Keratinocyte (primary cell): Measurements from ENCODE around the gene STX16. TPM values are rescaled to one million over a fixed set of nuclear protein-coding genes. Genes with fewer than 3 reads are reported as not detected.

Experiments
- DNase-seq: peaks from one replicate; pipeline ENCODE4 v3.0.0-alpha.2; 2011; ENCODE audit warnings: low read depth, missing footprints, low spot score
- FAIRE-seq: peaks from 2 replicates; lab custom pipeline; 2011; peaks lifted over from hg19 to GRCh38; lab: Jason Lieb, UNC
- H2AFZ ChIP-seq: 2 replicates; pipeline ENCODE4 v1.6.0; 2012; ENCODE audit warnings: low read length, control low read depth, inconsistent platforms; ENCODE audit not compliant: control insufficient read depth
- H3K27ac ChIP-seq: 2 replicates; pipeline ENCODE4 v1.5.1; 2011; ENCODE audit warnings: low read length; ENCODE audit not compliant: control insufficient read depth, insufficient read depth
- H3K27me3 ChIP-seq: 3 replicates; pipeline ENCODE4 v1.6.0; 2011; ENCODE audit warnings: low read length; ENCODE audit not compliant: control insufficient read depth, insufficient read depth; ENCODE audit errors: extremely low read depth
- H3K36me3 ChIP-seq, 2 experiments: 2 replicates in 1 of 2; 3 replicates in 1 of 2; pipeline ENCODE4 v1.5.1; 2011; ENCODE audit warnings: low read length in 2 of 2, mild to moderate bottlenecking in 1 of 2; ENCODE audit not compliant: control insufficient read depth in 2 of 2, insufficient read depth in 2 of 2; ENCODE audit errors: extremely low read depth in 1 of 2
- H3K4me1 ChIP-seq: 3 replicates; pipeline ENCODE4 v1.5.1; 2011; ENCODE audit warnings: low read length; ENCODE audit not compliant: control insufficient read depth, insufficient read depth; ENCODE audit errors: extremely low read depth
- H3K4me2 ChIP-seq: 3 replicates; pipeline ENCODE4 v1.6.0; 2011; ENCODE audit warnings: low read depth, low read length; ENCODE audit not compliant: control insufficient read depth, insufficient read depth; ENCODE audit errors: extremely low read depth
- H3K4me3 ChIP-seq, 3 experiments: fragments of 200-600 bp in 1 of 3; sonication (generic) in 1 of 3; 2 replicates in 2 of 3; 3 replicates in 1 of 3; pipeline ENCODE4 v1.5.1; 2011 to 2016; ENCODE audit warnings: low read length in 3 of 3, mild to moderate bottlenecking in 3 of 3, control low read depth in 2 of 3, inconsistent platforms in 1 of 3, low read depth in 1 of 3, mixed read lengths in 1 of 3, mixed run types in 1 of 3, moderate library complexity in 1 of 3; ENCODE audit not compliant: control insufficient read depth in 2 of 3, insufficient read depth in 2 of 3; ENCODE audit errors: extremely low read depth in 1 of 3
- H3K79me2 ChIP-seq: 2 replicates; pipeline ENCODE4 v1.6.0; 2012; ENCODE audit warnings: low read length; ENCODE audit not compliant: control insufficient read depth, insufficient read depth
- H3K9ac ChIP-seq: 3 replicates; pipeline ENCODE4 v1.6.0; 2011; ENCODE audit warnings: low read length; ENCODE audit not compliant: control insufficient read depth, insufficient read depth; ENCODE audit errors: extremely low read depth
- H3K9me1 ChIP-seq: 3 replicates; pipeline ENCODE4 v1.6.0; 2011; ENCODE audit warnings: low read length; ENCODE audit not compliant: control insufficient read depth, insufficient read depth; ENCODE audit errors: extremely low read depth
- H3K9me3 ChIP-seq: 2 replicates; pipeline ENCODE4 v1.5.1; 2012; ENCODE audit warnings: low read depth, low read length; ENCODE audit not compliant: control insufficient read depth
- H4K20me1 ChIP-seq: 3 replicates; pipeline ENCODE4 v1.6.0; 2011; ENCODE audit warnings: low read length; ENCODE audit not compliant: control insufficient read depth, insufficient read depth; ENCODE audit errors: extremely low read depth
- EZH2 ChIP-seq: IDR thresholded peaks from one replicate; pipeline ENCODE4 v1.6.1; 2012; ENCODE audit warnings: inconsistent platforms, mild to moderate bottlenecking, low read length, moderate library complexity
- dilution Hi-C: fragments of 300-500 bp; cut with MboI; formaldehyde crosslinking; loops from one replicate; pipeline ENCODE4 v1.7.0; 2020; ENCODE audit warnings: low sequenced_read_pairs; ENCODE audit not compliant: extremely low pct_ligation_motif_present
- polyA plus RNA-seq, 5 experiments: library from polyadenylated mRNA; depleted of rRNA in 3 of 5; stranded (reverse) in 3 of 5; stranded (forward) in 1 of 5; unstranded in 1 of 5; fragments of >200 nt; gene quantifications; 1 replicate in 1 of 5; 2 replicates in 3 of 5; 3 replicates in 1 of 5; pipeline versions ENCODE4 v1.2.1 to v1.2.3, GENCODE V29; 2011 to 2012; ENCODE audit warnings: missing spikeins in 2 of 5, low read depth in 1 of 5, low replicate concordance in 1 of 5
- TF ChIP-seq, protein P1 (sequence below), 3 experiments: IDR thresholded peaks in 1 of 3; conservative IDR thresholded peaks in 1 of 3; optimal IDR thresholded peaks in 1 of 3; 2 replicates in 2 of 3; 3 replicates in 1 of 3; pipeline versions ENCODE3 to v1.5.1; 2011; ENCODE audit warnings: low read length in 3 of 3, mild to moderate bottlenecking in 3 of 3, moderate library complexity in 2 of 3, control low read depth in 1 of 3, inconsistent platforms in 1 of 3; ENCODE audit not compliant: insufficient read depth in 2 of 3; ENCODE audit errors: extremely low read depth in 1 of 3

The STX16 gene
- polyA plus RNA-seq, 1 donor (not counting 4 experiments of a cell fraction or from before 2014, with no cell fraction given) = 69.7 TPM

DNA sequence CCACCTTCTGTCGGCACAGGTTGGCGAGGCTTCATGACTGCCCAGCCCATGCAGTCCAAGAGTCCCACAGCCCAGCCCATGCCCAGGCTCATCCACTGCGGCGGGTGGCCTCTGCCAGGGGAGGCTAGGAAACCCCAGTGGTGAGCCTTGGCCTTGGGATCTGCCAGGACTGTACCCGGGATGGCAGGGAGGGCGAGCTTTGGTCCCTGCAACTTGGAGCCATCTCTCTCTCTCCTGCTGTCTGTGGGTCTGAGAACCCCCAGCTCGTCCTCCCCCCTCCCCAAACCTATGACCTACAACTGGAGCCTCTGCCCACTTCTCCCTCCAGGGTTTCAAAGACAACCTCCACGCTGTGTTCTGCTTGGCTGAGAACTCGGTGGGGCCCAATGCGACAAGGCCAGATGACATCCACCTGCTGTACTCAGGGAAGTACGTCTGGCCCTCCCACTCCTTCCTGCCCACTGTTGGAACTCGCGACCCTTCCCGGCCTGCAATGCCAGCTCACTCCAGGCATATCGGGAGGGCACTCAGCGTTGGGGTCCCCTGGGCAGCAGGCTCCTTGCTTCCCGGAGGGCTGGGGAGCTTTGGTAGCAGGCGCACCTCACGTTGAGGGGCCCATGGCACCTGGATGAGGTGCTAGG, 61.2 kb downstream of the STX16 start:
- Histone ChIP-seq H3K36me3 (no peaks in the 10 kb centered on the region), H3K27me3 (no peaks in the 10 kb centered on the region), H2AFZ (no peak overlapping the region), H3K9me3 (no peaks in the 10 kb centered on the region), H3K27ac (no peak overlapping the region), H3K9me1 (no peaks in the 10 kb centered on the region), H3K9ac (no peak overlapping the region), H4K20me1 (no peaks in the 10 kb centered on the region), H3K4me1 (no peaks in the 10 kb centered on the region), H3K4me3 (no peak overlapping the region), H3K79me2 (no peaks in the 10 kb centered on the region), H3K4me2 (no peak overlapping the region)
- no peak for FAIRE-seq
- TF ChIP-seq EZH2 = no peak
- TF ChIP-seq, protein P1, sequence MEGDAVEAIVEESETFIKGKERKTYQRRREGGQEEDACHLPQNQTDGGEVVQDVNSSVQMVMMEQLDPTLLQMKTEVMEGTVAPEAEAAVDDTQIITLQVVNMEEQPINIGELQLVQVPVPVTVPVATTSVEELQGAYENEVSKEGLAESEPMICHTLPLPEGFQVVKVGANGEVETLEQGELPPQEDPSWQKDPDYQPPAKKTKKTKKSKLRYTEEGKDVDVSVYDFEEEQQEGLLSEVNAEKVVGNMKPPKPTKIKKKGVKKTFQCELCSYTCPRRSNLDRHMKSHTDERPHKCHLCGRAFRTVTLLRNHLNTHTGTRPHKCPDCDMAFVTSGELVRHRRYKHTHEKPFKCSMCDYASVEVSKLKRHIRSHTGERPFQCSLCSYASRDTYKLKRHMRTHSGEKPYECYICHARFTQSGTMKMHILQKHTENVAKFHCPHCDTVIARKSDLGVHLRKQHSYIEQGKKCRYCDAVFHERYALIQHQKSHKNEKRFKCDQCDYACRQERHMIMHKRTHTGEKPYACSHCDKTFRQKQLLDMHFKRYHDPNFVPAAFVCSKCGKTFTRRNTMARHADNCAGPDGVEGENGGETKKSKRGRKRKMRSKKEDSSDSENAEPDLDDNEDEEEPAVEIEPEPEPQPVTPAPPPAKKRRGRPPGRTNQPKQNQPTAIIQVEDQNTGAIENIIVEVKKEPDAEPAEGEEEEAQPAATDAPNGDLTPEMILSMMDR (optimal IDR thresholded peaks at IDR 0.05 in 1 of 3, IDR thresholded peaks at IDR 0.05 in 1 of 3, conservative IDR thresholded peaks at IDR 0.05 in 1 of 3; ENCODE audit: extremely low read depth in 1 of 3, insufficient read depth in 2 of 3, low read length in 3 of 3) = no peak
- no peak for DNase-seq
- dilution Hi-C loops = no loop called here

DNA sequence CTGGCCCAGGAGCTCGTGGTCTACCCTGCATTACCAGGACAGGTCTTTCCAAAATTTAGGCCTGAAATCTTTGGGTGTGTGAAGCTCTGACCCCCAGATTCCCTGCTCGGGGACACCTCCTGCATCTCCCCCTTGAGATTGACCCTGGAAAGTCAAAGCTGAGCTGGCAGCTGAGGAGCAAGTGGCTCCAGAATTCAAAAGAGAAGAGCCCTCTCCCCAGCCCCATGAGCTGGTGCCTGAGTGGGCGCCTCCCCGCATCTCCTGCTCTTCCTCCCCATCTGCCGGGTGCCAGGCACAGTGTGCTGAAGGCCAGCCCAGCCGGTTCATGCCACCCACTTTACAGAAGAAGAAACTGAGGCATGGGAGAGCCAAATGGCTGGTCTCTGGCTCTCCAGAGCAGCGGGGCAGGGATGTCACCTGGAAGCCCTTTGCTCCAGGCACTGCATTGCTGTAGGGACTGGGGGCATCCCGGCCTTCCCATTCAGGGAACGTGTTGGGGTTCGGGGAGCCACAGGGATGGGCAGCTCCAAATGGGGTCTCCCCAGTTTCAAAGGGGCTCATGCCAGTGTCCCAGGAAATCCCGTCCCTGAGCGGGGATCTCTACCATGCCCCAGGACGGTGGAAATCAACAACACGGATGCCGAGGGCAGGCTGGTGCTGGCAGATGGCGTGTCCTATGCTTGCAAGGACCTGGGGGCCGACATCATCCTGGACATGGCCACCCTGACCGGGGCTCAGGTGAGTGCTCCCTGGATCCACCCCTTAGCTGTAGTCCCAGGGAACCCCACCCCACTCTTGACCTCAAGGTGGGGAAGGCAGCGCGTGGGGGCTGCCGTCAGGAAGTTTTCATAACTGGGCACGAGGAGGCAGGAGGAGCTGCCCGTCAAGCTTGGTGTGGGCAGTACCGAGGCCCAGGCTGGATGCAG, 62.0 kb downstream of the STX16 start:
- H3K9ac ChIP-seq = no peak overlapping the region
- no peaks in the 10 kb centered on the region for H3K9me1 ChIP-seq
- H3K4me2 ChIP-seq = no peak overlapping the region
- no peaks in the 10 kb centered on the region for H3K27me3 ChIP-seq
- TF ChIP-seq, protein P1 (optimal IDR thresholded peaks at IDR 0.05 in 1 of 3, IDR thresholded peaks at IDR 0.05 in 1 of 3, conservative IDR thresholded peaks at IDR 0.05 in 1 of 3; ENCODE audit: extremely low read depth in 1 of 3, insufficient read depth in 2 of 3, low read length in 3 of 3) = no peak
- TF ChIP-seq EZH2 = no peak
- dilution Hi-C loops = no loop called here
- no peaks in the 10 kb centered on the region for H3K9me3 ChIP-seq
- no peak overlapping the region for H3K27ac ChIP-seq
- H3K36me3 ChIP-seq = no peaks in the 10 kb centered on the region
- H3K4me3 ChIP-seq = no peak overlapping the region
- no peaks in the 10 kb centered on the region for H3K79me2 ChIP-seq
- H3K4me1 ChIP-seq = no peaks in the 10 kb centered on the region
- no peaks in the 10 kb centered on the region for H4K20me1 ChIP-seq
- FAIRE-seq (no peak), DNase-seq (no peak)
- H2AFZ ChIP-seq = no peak overlapping the region
